ENCODE results near the gene MYO7A. TPM values are rescaled to one million over a fixed set of nuclear protein-coding genes. Genes with fewer than 3 reads are reported as not detected.

Gene MYO7A
- total and polyA plus RNA-seq, 2 donors (not counting 3 experiments of a cell fraction or from before 2014, with no cell fraction given) = 1.3 to 3.6 TPM

DNA sequence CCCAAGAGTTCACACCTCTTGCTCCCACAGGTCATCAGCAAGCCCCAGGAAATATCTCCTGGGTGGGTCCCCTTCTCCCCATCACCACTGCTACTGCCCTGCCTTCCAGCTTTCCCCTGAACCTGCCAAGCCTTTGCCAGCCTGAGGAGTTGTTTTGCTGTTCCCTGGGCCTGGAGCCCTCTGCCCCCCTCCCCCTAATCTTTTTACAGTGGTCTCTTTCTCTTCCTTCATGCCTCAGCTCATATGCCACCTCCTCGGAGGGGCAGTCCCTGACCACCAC is 18.9 kb downstream of the MYO7A start:
- Histone ChIP-seq H3K9ac (replicated peaks; ENCODE audit: extremely low read depth, insufficient read depth, low read length) (no peak overlapping the region), H3K27ac (ENCODE audit: insufficient read depth, low read depth, low read length) (no peak overlapping the region), H3K9me1 (replicated peaks; ENCODE audit: control insufficient read depth, extremely low read depth, insufficient read depth, low read length) (no peaks in the 10 kb centered on the region), H3K79me2 (ENCODE audit: control insufficient read depth, insufficient read depth, low read length) (no peaks in the 10 kb centered on the region), H3K27me3 (ENCODE audit: control insufficient read depth in 2 of 2, insufficient read depth in 2 of 2, low read length in 2 of 2) (peaks cover 0 to 3% of the 10 kb centered on the region in 2 experiments), H3K4me1 (ENCODE audit: control insufficient read depth, extremely low read depth, insufficient read depth, low read length) (no peaks in the 10 kb centered on the region), H3K9me3 (replicated peaks; ENCODE audit: control insufficient read depth, insufficient read depth, low read length) (no peaks in the 10 kb centered on the region), H2AFZ (ENCODE audit: low read depth, low read length) (no peak overlapping the region), H4K20me1 (replicated peaks; ENCODE audit: control insufficient read depth, extremely low read depth, insufficient read depth, low read length) (no peaks in the 10 kb centered on the region), H3K4me2 (ENCODE audit: insufficient read depth, low read length) (no peak overlapping the region), H3K4me3 (replicated peaks in 1 of 3; ENCODE audit: insufficient read depth in 1 of 3, low read depth in 1 of 3, low read length in 3 of 3) (no peak overlapping the region), H3K36me3 (ENCODE audit: control insufficient read depth in 2 of 2, extremely low read depth in 1 of 2, insufficient read depth in 2 of 2, low read length in 2 of 2) (no peaks in the 10 kb centered on the region)
- CTCF ChIA-PET = interaction anchor here (1.0 to 1.9 kb wide), 2 partner anchors 15 to 20 kb away, joined by 3 to 13 read pairs; no protein-coding TSS in a partner anchor
- BruUV-seq (replicated peaks) = no TSS peak
- dilution Hi-C loops (cut with MboI; ENCODE audit: extremely low pct_ligation_motif_present, low sequenced_read_pairs) = no loop called here
- FAIRE-seq (no peak), DNase-seq (ENCODE audit: low read depth, low spot score) (no peak)
- no peak for TF ChIP-seq EZH2 (IDR thresholded peaks at IDR 0.05; ENCODE audit: borderline replicate concordance, low read depth, low read length, severe bottlenecking)
- no peak for TF ChIP-seq POLR2A (IDR thresholded peaks at IDR 0.05; ENCODE audit: low read depth, low read length)
- no peak for TF ChIP-seq POLR2AphosphoS5 (IDR thresholded peaks at IDR 0.05; ENCODE audit: insufficient read depth, low read depth, low read length)
- no peak for TF ChIP-seq MYC (IDR thresholded peaks at IDR 0.05; ENCODE audit: low read depth, low read length)
- no peak for TF ChIP-seq MAX (IDR thresholded peaks at IDR 0.05; ENCODE audit: insufficient read depth, insufficient read length)
- TF ChIP-seq FOS (IDR thresholded peaks at IDR 0.05; ENCODE audit: borderline replicate concordance, insufficient read depth, low read length) = no peak
- no peak for TF ChIP-seq GATA2 (IDR thresholded peaks at IDR 0.05; ENCODE audit: insufficient read depth, insufficient read length, low read depth, low read length)
- TF ChIP-seq JUN (IDR thresholded peaks at IDR 0.05; ENCODE audit: borderline replicate concordance, insufficient read depth, insufficient read length, low read depth) = no peak
- no peak for TF ChIP-seq CTCF (IDR thresholded peaks at IDR 0.05; ENCODE audit: extremely low read depth in 1 of 2, insufficient read depth in 1 of 2, low read depth in 1 of 2, low read length in 2 of 2)
- intact Hi-C loops (cut with micrococcal nuclease) = no loop called here
- POLR2A ChIA-PET = interaction anchor here (0.5 kb wide), 1 partner anchor 54 kb away, joined by 3 read pairs; no protein-coding TSS in a partner anchor

All from endothelial cell of umbilical vein (primary cell).